ENCODE measurements around the gene ARHGDIB. TPM values are rescaled to one million over a fixed set of nuclear protein-coding genes. Genes with fewer than 3 reads are reported as not detected.

ARHGDIB gene
- total and polyA plus RNA-seq, 10 of the 15 experiments (the other 5 are each of a cell fraction or from before 2014, with no cell fraction given) = 796 to 2,849 (median 1,346) TPM

- SMC1A ChIA-PET (ENCODE audit: uncharacterized antibody, unreplicated experiment) = interaction anchor here (3.5 to 16.7 kb wide), 2 partner anchors 9 to 150 kb away, joined by 15 to 242 read pairs; partner anchors contain the start of gene ART4
- CTCF ChIA-PET = interaction anchor here (1.3 to 7.8 kb wide), 2 partner anchors 151 to 194 kb away, joined by 3 to 104 read pairs; partner anchors contain the start of gene C12orf60
- ATAC-seq = no peak
- Histone ChIP-seq H3K4me3 (no peak overlapping the region), H3K9ac (ENCODE audit: control insufficient read depth, insufficient read depth, low read length) (no peak overlapping the region), H3K79me2 (ENCODE audit: control insufficient read depth, insufficient read depth, low read length) (no peaks in the 10 kb centered on the region), H3K4me2 (ENCODE audit: control insufficient read depth, insufficient read depth) (no peak overlapping the region), H3K36me3 (ENCODE audit: control insufficient read depth in 2 of 2, insufficient read depth in 2 of 2, low read length in 1 of 2) (no peaks in the 10 kb centered on the region), H2AFZ (ENCODE audit: control insufficient read depth, low read depth, low read length) (no peak overlapping the region), H3K4me1 (ENCODE audit: control insufficient read depth, insufficient read depth, low read length) (peaks cover 6% of the 10 kb centered on the region; the same call in 1 of the 2 replicates), H4K20me1 (ENCODE audit: control insufficient read depth, insufficient read depth) (no peaks in the 10 kb centered on the region), H3K9me3 (replicated peaks; ENCODE audit: control insufficient read depth, insufficient read depth, low read length) (no peaks in the 10 kb centered on the region), H3K27me3 (replicated peaks in 1 of 2; ENCODE audit: control insufficient read depth in 2 of 2, insufficient read depth in 2 of 2, low read length in 1 of 2) (peaks cover 0 to 2% of the 10 kb centered on the region in 2 experiments; a peak in 1 of 4 replicates), H3K27ac (ENCODE audit: control insufficient read depth, insufficient read depth) (no peak overlapping the region)
- WGBS (ENCODE audit: insufficient coverage, insufficient replicate concordance, low lambda C conversion rate, missing lambda C conversion rate) = 62% methylated on average over 3 of the region's 3 CpGs
- DNase-seq (ENCODE audit: low read depth, low spot score) = no peak
- no TSS peak for BruUV-seq (replicated peaks)
- POLR2A ChIA-PET = no interaction called here
- in situ Hi-C loops (cut with MboI) (loop anchor here (5.0 to 10.0 kb wide), 3 partner anchors 151 to 763 kb away; no protein-coding TSS in a partner anchor), intact Hi-C loops (cut with micrococcal nuclease; ENCODE audit: unreplicated experiment) (loop anchor here (5.0 to 10.0 kb wide), 2 partner anchors 366 to 763 kb away; no protein-coding TSS in a partner anchor)
- no peak for TF ChIP-seq NR2C1 (IDR thresholded peaks at IDR 0.05)
- TF ChIP-seq MEF2A (IDR thresholded peaks at IDR 0.05; ENCODE audit: insufficient read depth, low read depth, low read length) = no peak
- TF ChIP-seq FOXM1 (IDR thresholded peaks at IDR 0.05; ENCODE audit: low read depth, low read length) = no peak
- FAIRE-seq = no peak
- RAD21 ChIA-PET (ENCODE audit: unreplicated experiment) = interaction anchor here (1.7 to 4.5 kb wide), 2 partner anchors 150 to 154 kb away, joined by 6 to 70 read pairs; no protein-coding TSS in a partner anchor
These were observed 36.6 kb upstream of the ARHGDIB start for GRCh38 chr12:14997998-14998397.

- peak; percentile 64 for ATAC-seq
- no peak overlapping the region for H3K9ac ChIP-seq (ENCODE audit: control insufficient read depth, insufficient read depth, low read length)
- H2AFZ ChIP-seq (ENCODE audit: control insufficient read depth, low read depth, low read length) = no peak overlapping the region
- peaks cover 6% of the 10 kb centered on the region; the same call in 1 of the 2 replicates for H3K4me1 ChIP-seq (ENCODE audit: control insufficient read depth, insufficient read depth, low read length)
- ChIA-PET RAD21 (ENCODE audit: unreplicated experiment) (interaction anchor here (0.6 to 4.5 kb wide), 35 partner anchors 8 to 758 kb away, joined by 3 to 70 read pairs (median 4); partner anchors contain the start of genes ART4, ERP27, PDE6H and RERG), SMC1A (ENCODE audit: uncharacterized antibody, unreplicated experiment) (interaction anchor here (0.6 to 16.7 kb wide), 40 partner anchors 8 to 758 kb away, joined by 3 to 242 read pairs (median 4); partner anchors contain the start of genes ART4, C12orf60, ERP27 and PDE6H), POLR2A (interaction anchor here (0.7 to 0.8 kb wide), 2 partner anchors 39 to 342 kb away, joined by 3 read pairs; no protein-coding TSS in a partner anchor), CTCF (interaction anchor here (0.6 to 7.8 kb wide), 46 partner anchors 8 to 758 kb away, joined by 3 to 104 read pairs (median 5); partner anchors contain the start of genes ARHGDIB, ART4, C12orf60 and ERP27)
- in situ Hi-C loops (cut with MboI) (loop anchor here (5.0 to 10.0 kb wide), 3 partner anchors 149 to 761 kb away; no protein-coding TSS in a partner anchor), intact Hi-C loops (cut with micrococcal nuclease; ENCODE audit: unreplicated experiment) (loop anchor here (1.0 to 10.0 kb wide), 5 partner anchors 59 to 761 kb away; no protein-coding TSS in a partner anchor)
- H3K27me3 ChIP-seq (replicated peaks in 1 of 2; ENCODE audit: control insufficient read depth in 2 of 2, insufficient read depth in 2 of 2, low read length in 1 of 2) = no peaks in the 10 kb centered on the region
- no peaks in the 10 kb centered on the region; the same call in 1 of the 3 replicates for H3K9me3 ChIP-seq (replicated peaks; ENCODE audit: control insufficient read depth, insufficient read depth, low read length)
- H4K20me1 ChIP-seq (ENCODE audit: control insufficient read depth, insufficient read depth) = no peaks in the 10 kb centered on the region
- DNase-seq (ENCODE audit: low read depth, low spot score) = peak; percentile 34
- H3K79me2 ChIP-seq (ENCODE audit: control insufficient read depth, insufficient read depth, low read length) = no peaks in the 10 kb centered on the region
- FAIRE-seq = no peak
- no peak overlapping the region for H3K27ac ChIP-seq (ENCODE audit: control insufficient read depth, insufficient read depth)
- H3K36me3 ChIP-seq (ENCODE audit: control insufficient read depth in 2 of 2, insufficient read depth in 2 of 2, low read length in 1 of 2) = no peaks in the 10 kb centered on the region
- no peak overlapping the region for H3K4me3 ChIP-seq
- 98% methylated on average over 3 of the region's 3 CpGs for WGBS (ENCODE audit: insufficient coverage, insufficient replicate concordance, low lambda C conversion rate, missing lambda C conversion rate)
- no TSS peak for BruUV-seq (replicated peaks)
- H3K4me2 ChIP-seq (ENCODE audit: control insufficient read depth, insufficient read depth) = no peak overlapping the region
- peak; percentile 34 to 62 (median 42); a peak in 4 of 6 replicates for TF ChIP-seq CTCF (IDR thresholded peaks at IDR 0.05 in 2 of 3, conservative IDR thresholded peaks at IDR 0.05 in 1 of 3; ENCODE audit: control insufficient read depth in 2 of 3, extremely low read depth in 1 of 3, insufficient read depth in 1 of 3, low read depth in 3 of 3, low read length in 3 of 3)
- no peak for TF ChIP-seq KLF5 (IDR thresholded peaks at IDR 0.05; ENCODE audit: partially characterized antibody)
- no peak for TF ChIP-seq IKZF2 (IDR thresholded peaks at IDR 0.05)
- TF ChIP-seq FOXM1 (IDR thresholded peaks at IDR 0.05; ENCODE audit: low read depth, low read length) = 0 out of 2 replicates have a peak, but pooled peaks have one; percentile 43
- peak; percentile 97 for TF ChIP-seq ZNF384 (IDR thresholded peaks at IDR 0.05; ENCODE audit: borderline replicate concordance, low read depth, low read length)
- no peak for TF ChIP-seq RELA (IDR thresholded peaks at IDR 0.05; ENCODE audit: borderline replicate concordance, partially characterized antibody)
- TF ChIP-seq SMC3 (IDR thresholded peaks at IDR 0.05; ENCODE audit: borderline replicate concordance, low read length) = peak; percentile 95
- TF ChIP-seq YY1 (IDR thresholded peaks at IDR 0.05; ENCODE audit: low read depth, low read length) = peak; percentile 60; the same call in 1 of the 2 replicates
These were observed 34.4 kb upstream of the ARHGDIB start for GRCh38 chr12:14995583-14996425.

Measured in GM12878 (cell line).